NCI-H1436 (cell line): Measurements from ENCODE around the gene FES.
"Not testable (repeated sequence)": the region's sequence is repeated elsewhere in the genome, so short reads cannot be mapped to it uniquely, and the experiment has no call there.

Source experiments
- DNase-seq: peaks from one replicate; lab custom pipeline; 2025; lab: John Stamatoyannopoulos, UW

The FES gene

GRCh38 chr15:90891346-90891949, 7.1 kb downstream of the FES start:
- no peak for DNase-seq

GRCh38 chr15:90892023-90892422, 7.7 kb downstream of the FES start:
- no peak for DNase-seq

- no peak for DNase-seq
Measured at GRCh38 chr15:90892498-90893174, 8.3 kb downstream of the FES start.

GRCh38 chr15:90893175-90894090, 9.1 kb downstream of the FES start:
- no peak for DNase-seq

GRCh38 chr15:90895571-90896117, 11.3 kb downstream of the FES start:
- DNase-seq: no peak

- not testable (repeated sequence) for DNase-seq
Measured at GRCh38 chr15:90897131-90897655, 12.9 kb downstream of the FES start.

GRCh38 chr15:90901175-90902039, 17.1 kb downstream of the FES start:
- no peak for DNase-seq

GRCh38 chr15:90902040-90902839, 17.9 kb downstream of the FES start:
- peak; percentile 46 for DNase-seq

- DNase-seq: no peak
Measured at GRCh38 chr15:90902840-90903732, 18.8 kb downstream of the FES start, which contains the start of gene MAN2A2. Gene MAN2A2, plus strand, starts transcription at chr15:90903302. Its CDS starts 906 bp downstream, at chr15:90904208.

GRCh38 chr15:90903733-90904536, 19.6 kb downstream of the FES start:
- no peak for DNase-seq

- DNase-seq: no peak
Measured at GRCh38 chr15:90904746-90905145, 20.4 kb downstream of the FES start.

GRCh38 chr15:90905306-90906180, 21.2 kb downstream of the FES start:
- no peak for DNase-seq

GRCh38 chr15:90906181-90906849, 22.0 kb downstream of the FES start:
- no peak for DNase-seq

GRCh38 chr15:90907051-90907660, 22.9 kb downstream of the FES start:
- DNase-seq: no peak

- no peak for DNase-seq
Measured at GRCh38 chr15:90907838-90908507, 23.7 kb downstream of the FES start.

GRCh38 chr15:90909449-90909848, 25.1 kb downstream of the FES start:
- DNase-seq: not testable (repeated sequence)
